Measurements from ENCODE around the gene SH3PXD2A.
A peak's percentile ranks its signal among the peaks of the same experiment; 100 is the strongest.

The SH3PXD2A gene

DNA sequence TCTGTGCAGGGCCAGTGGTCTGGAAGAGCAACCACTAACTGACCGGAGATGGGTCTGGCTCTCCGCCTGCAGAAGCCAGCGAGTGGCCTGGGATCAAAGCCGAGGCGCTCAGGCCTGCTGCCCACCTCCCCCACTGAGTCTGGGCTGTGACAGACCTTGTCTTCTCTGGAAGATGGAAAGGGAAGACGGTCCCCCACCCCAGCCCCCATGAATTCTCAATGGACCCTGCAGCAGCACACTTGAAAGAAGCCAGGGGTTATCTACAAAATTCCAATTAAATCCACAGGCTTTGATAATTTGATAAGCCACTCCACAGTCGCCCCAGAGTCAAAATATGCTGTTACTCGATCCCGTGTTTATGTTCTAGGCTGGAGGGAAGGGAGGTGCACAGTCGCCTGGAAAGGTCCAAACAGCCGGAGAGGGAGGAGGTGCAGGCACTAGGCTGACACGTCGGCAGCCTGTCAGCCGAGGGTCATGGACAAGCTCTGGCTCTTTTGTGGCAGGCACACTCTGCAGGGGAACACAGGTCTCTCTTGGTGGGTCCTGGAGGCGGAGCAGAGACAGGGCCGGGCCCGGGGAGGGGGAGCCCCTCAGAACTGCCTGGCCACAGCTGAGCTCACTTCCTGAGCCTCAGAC is 134.9 kb downstream of the SH3PXD2A start:
- DNase-seq, result no peak

DNA sequence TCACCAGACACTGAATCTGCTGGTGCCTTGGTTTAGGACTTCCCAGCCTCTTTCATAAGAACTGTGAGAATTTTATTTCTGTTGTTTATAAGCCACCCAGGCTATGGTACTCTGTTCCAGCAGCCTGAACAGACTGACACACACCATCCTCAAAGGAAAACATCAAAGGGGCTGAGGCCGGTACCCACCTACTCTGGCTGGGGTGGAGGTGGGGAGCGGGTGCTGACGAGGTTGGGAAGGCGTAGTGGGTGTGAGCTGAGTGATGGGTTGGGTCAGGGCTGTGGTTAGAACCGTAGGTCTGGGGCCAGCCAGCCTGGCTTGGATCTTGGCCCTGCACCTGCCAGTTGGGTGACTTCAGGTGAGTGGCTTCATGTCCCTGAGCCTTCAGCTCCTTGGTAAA is 136.3 kb downstream of the SH3PXD2A start:
- no peak for DNase-seq

DNA sequence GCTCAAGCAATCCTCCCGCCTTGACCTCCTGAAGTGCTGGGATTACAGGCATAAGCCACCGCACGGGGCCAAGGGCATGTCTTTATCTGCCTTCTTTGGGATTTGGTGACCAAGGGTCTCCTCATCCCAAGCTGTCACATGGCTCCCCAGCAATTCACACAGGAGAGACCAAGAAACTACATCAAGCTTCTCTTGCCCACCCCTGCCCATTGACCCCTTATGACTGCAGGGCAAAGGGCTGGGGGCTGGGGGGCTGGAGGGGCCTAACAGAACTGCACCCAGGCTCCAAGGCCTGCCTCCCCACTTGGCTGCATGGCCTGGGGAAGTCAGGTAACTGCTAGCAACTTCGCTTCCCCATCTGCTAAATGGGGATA is 137.1 kb downstream of the SH3PXD2A start:
- no peak for DNase-seq

DNA sequence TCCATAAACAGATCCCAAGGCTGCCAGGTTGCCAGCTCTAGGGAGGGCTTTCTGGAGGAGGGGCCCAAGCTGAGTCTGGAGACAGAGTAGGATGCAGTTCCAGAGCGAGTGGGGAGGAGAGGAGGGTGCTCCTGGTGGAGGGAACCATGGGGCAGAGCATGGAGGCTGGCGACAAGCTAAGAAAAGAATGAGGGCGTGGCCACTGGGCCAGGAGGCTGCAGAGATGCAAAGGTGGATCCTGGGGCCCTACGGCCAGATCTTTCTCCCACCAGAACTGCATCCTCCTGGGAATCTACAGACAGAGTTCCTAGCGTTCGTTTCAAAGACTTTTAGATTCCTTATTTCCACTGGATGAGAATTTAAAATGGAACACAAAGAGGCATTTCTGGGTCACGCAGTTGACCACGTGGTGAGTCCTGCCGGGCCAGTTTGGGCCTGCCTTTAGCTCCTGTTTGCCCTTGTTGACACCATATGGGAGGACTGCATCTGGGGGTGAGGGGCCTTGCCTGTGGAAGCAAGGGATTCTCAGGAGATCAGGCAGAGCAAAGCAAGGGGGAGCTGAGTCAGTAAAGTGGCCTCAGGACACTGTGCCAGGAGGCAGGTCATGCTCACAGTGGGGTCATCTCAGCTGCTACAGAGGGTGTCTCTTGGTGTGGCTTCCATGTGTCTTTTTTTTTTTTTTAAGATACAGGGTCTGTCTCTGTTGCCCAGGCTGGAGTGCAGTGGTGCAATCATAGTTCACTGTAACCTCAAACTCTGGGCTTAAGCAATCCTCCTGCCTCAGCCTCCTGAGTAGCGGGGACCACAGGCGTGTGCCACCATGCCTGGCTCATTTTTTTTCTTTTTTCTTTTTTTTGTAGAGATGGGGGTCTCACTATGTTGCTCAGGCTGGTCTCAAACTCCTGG is 137.8 kb downstream of the SH3PXD2A start:
- no peak for DNase-seq

DNA sequence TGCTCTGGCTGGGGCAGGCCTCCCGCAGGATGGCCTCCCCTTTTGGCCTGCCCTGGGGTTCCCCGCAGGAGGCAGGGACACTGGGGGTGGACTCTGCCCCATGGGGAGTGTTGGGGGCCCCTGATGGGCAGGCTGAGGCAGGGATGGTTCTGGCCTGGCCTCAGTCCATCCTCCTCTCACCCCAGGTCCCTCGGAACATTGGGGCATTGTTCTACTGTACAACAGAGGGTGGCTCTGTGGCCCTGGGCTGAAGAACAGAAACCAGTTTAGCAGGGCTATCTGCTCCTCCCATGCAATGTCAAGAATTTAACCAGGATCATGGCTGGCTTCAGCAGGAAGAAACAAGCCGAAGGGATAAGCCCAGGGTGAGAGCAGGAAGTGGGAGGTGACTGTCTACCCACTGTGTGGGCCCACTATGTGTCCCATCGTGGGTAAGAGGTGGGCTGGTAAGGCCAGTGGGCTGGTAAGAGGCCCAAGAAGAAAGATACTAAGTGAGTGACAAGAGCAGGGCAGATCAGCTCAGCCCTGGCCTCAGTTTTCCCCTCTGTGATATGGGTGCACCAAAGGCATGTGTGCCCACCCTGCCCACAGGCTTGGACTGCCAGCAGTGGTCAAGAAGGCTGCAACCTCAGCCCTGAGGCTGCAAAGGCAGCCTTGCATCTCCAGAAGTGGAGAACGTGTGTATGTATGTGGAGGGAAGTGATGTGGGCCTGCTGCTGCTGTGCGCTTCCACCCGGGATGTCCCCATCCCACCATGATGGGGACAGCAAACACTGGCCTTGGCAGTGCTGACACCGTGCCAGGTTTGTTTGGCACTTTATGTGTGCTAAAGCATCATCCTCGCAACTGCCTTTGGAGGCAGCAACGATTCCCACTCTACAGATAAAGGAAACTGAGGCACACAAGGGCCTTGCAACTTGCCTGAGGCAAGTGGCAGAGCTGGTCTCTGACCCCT is 138.9 kb downstream of the SH3PXD2A start:
- DNase-seq, result no peak

DNA sequence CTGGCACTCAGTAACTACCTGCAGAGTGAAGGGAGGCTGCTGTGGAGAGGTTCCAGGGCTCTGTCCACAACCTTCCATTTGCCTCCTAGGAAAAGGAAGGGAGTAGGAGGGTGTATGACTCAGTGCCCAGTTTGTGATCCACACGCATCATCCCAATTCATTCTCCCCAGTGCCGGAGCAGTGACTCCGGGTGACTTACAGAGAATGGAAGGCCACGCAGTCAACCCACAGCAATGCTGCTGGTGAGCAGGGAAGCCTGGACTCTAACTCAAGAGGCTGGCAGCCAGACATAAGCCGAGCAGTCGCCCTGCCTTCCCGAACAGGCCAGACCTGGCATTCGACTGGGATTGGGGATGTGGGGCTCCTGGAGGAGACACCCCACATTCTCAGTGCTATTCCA is 139.9 kb downstream of the SH3PXD2A start:
- no peak for DNase-seq

DNA sequence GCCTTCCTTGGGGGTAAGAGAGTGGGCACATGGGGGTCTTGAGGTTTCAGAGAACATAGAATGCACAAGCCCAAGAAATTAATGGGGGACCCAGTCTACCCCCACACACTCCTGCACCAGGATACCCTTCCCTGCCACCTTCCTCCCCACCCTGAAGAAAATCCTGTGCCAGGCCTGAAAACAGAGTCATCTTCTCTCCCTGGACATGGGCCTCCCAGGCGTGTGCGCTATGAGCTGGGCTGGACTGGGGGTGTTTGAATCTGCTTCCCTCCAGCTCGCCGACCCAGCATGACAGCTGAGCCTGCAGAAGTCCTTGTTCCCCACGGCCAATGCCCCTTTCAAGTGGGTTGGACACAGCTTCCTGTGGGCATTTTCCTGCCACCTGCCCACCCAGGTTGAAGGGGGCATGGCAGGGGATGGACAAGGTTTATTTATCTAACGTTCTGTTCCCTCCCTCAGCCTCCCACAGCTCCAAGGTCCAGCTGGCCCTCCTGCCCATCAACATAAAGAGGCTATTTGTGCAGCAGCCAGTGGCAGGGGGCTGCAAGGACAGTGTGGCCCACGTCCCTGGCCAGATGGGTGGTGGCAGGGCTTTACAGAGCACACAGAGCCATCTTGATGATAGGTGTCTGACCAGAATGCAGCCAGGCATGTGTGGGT is 141.0 kb downstream of the SH3PXD2A start:
- DNase-seq, result no peak

DNA sequence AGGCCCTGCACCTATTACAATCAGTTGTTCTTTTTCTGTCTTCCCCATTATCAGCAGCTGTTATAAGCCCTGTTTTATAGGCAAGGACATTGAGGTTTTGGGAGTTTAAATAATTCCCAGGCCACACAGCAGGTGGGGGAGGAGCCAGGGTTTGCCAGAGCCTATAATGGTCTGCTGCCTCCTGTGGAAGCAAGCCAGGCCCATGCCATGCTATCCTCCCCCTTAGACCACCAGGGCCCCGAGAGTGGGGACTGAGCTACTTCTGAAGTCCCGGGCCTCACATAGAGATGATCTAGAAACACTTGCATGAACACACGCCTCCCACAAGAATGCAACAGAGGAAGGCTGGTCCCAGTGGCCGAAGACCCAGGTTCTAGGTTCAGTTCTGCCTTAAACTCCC is 141.7 kb downstream of the SH3PXD2A start:
- DNase-seq, result no peak

DNA sequence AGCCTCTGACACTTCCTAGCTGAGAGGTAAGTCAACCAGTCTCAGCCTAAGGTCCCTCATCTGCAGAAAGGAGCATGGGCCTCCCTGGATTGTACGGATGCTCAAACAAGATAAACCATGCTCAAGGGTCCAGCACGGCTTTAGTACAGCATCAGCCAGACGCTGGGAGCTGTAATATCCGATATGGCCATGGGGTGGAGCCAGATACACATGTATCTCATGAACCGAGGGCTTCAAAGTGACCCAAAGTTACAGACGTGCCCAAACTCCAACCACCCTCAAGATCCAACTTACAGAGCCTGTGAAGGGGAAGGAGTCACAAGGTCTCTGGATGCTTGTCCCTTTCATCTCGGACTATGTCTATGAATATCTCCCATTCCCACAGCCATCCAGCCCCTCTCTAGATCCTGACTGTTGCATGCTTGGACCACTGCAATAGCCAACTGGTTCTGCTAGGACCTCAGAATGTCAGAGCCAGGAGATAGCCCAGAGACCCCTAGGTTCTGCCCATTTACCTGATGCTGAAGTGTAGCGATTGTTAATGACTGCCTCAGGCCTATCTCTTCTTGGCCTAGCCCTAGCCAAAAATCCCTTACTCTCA is 142.4 kb downstream of the SH3PXD2A start:
- peak; percentile 55 to 82 (median 64) for DNase-seq

DNA sequence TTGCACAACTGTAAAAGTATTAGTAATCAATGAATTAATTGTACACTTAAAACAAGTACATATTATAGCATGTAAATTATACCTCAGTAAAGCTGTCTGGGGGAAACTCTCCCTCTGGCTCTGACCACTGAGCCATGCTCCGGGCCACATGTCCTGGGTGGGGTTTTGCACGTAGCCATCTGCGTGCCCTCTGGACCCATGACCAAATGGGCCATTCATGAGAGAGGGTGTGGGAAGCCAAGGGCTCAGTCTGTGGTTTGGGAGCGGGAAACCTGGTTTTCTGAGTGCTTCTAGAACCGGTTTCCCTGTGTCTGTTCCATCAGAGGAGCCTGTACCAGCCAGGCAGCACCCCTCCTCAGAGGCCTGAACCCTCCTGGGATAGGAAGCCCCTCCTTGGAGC is 143.2 kb downstream of the SH3PXD2A start:
- DNase-seq, result no peak

DNA sequence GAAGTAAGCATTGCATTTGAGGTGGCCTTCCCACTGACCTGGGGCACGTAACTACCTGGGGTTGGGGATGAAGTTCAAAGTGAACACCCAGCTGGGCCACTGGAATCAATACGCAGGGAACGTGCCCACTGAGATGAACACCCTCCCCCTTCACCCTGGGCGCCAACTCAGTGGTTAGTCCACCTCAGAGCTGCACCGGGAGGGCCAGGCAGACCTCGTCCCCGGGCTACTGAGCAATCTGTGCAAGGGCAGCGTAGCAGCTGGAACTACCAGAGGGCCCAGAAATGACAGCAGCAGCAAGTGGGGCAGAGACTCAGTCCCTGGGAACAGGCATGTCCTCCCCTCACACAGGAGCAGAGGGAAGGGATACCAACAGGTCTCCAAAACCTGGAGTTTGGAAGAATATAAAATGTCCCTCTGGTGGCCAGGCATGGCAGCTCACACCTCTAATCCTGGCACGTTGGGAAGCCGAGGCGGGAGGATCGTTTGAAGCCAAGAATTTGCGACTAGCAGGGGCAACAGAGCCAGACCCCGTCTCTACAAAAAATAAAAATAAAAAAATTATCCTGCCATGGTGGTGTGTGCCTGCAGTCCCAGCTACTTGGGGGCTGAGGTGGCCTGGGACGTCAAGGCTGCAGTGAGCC is 143.9 kb downstream of the SH3PXD2A start:
- DNase-seq, result no peak

DNA sequence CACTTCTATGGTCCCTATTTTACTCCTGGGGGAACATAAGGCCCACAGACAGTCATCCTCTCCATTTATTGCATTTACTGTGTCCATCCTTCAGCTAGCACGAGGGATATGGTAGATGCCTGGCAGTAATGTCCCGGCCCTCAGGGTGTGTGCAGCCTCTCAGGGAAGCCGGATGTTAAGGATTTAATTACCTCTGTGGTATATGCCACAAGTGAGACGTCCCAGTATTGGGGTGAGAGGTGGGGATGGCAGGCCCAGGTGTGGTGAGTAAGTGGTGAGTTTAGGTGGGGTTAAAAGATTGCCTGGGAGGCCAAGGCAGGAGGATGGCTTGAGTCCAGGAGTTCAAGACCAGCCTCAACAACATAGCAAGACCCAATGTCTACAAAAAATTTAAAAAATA is 144.9 kb downstream of the SH3PXD2A start:
- no peak for DNase-seq

DNA sequence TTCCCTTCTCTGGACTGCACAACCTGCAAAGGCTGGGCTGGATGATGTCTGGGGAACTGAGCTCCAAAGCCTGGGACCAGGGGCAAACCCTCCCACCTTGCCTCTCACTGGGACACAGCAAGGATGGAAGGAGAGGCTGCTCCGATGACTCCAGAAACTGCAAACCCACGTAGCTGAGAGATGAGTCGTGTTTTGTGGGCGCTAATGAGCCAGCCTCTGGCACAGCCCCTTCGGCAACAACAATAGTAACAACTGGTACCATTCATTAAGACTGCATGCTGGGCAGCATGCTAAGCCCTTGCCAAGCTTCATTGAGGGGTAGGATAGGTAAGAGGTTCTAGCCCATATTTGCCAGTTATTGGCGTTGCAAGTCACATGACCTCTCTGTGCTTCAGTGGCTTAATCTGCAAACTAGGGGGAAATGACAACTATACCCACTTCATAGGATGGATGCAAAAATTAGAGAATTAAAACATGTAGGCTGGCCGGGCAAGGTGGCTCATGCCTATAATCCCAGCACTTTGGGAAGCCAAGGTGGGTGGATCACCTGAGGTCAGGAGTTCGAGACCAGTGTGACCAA is 145.9 kb downstream of the SH3PXD2A start:
- DNase-seq, result no peak

DNA sequence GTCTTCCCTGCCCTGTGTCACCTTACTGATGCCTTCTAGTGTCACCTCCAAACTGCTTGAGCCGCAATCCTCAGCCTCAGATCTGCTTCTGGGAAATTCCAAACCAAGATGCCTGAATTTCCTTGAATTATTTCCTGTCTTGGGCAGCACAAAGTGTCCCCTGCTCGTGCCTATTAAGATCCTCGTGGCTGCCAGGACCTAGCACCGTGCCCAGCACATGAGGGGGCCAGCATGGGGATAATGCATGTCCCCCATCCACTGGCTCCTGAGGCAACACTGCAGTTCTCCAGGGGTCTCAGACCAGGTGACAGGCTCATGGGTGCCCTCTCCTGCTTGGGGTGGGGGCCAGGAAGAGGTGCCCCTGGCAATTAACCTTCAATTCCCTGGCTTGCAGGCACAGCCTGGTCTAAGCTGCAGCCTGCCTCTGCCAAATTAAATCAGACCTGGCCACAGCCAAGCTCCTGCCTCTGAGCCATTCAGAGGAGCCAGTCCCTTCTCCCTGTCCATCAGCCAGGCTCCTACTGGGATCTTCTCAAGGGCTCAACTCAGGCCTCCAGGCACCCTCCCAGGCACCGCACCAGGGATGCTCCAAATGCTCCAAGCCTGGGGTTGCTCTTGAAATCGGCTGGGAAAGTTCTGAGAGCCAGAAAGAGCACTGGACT is 146.6 kb downstream of the SH3PXD2A start:
- DNase-seq, result no peak

DNA sequence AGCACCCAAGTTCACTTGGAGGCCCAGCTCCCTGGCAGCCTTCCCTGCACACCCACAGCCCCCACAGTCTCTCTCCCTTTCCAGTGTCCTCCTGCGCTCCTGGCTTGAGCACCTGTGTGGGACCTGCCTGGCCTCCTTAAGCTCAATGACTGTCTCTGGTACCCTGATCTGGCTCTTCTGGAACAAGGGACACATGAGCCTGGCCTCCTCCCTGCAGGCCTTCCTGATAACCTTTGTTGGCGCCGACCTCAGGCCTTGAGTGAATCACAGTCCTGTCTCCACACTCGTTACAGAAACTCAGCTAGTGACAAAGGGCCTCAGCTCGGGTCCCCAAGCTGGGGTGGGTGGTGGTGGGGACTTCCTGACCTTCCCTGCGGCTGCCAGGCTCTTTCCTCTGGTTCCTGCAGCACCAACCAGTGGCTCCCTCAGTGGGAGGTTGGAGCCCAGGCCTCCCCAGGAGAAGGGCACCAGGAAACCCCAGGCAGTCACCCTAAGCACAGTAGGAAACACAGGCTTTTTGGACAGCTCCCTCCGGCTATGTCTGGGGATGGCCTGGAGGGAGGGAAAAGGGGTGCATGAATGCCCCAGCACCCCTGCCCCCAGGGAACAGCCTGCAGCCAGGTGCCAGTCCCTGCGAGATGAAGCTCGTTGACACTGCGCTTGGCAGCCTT is 147.3 kb downstream of the SH3PXD2A start:
- no peak for DNase-seq

DNA sequence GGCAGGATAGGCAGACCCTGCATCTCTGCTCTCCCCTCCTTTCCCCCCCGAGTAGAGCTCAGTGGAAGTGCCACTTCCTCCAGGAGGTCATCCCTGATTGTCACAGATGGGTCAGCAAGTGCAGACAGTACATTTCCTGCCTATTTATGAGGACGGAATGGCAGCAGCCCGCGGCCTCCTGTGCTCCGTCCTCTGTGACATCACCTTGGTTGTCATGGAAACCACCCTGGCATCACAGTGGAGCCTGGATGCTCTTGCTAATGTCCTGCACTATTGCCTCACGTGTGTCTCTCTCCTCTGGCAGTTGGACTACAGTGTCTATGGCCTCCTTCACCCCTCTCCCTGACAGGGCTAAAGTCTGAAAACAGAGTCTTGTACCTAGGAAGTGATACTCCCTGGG is 148.6 kb downstream of the SH3PXD2A start:
- DNase-seq, result no peak

DNA sequence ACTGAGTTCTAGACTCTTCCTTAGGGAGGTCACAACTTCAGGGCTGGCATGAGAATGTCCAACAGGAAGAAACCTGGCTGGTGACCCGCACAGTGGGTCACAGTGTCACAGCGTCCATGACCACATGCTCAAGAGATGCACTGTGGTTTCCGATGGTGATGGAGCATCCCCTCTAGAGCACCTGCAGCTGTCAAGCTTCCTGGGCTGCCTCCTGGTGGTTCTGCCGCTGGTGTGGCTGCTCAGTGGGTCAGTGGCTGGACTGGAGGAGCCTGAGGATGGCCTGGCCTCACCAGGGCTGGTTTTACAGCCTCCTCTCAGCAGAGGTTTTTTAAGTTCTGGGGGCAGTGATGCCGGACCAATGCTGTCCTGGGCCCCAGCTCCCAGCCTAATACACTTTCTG is 149.3 kb downstream of the SH3PXD2A start:
- DNase-seq, result no peak

DNA sequence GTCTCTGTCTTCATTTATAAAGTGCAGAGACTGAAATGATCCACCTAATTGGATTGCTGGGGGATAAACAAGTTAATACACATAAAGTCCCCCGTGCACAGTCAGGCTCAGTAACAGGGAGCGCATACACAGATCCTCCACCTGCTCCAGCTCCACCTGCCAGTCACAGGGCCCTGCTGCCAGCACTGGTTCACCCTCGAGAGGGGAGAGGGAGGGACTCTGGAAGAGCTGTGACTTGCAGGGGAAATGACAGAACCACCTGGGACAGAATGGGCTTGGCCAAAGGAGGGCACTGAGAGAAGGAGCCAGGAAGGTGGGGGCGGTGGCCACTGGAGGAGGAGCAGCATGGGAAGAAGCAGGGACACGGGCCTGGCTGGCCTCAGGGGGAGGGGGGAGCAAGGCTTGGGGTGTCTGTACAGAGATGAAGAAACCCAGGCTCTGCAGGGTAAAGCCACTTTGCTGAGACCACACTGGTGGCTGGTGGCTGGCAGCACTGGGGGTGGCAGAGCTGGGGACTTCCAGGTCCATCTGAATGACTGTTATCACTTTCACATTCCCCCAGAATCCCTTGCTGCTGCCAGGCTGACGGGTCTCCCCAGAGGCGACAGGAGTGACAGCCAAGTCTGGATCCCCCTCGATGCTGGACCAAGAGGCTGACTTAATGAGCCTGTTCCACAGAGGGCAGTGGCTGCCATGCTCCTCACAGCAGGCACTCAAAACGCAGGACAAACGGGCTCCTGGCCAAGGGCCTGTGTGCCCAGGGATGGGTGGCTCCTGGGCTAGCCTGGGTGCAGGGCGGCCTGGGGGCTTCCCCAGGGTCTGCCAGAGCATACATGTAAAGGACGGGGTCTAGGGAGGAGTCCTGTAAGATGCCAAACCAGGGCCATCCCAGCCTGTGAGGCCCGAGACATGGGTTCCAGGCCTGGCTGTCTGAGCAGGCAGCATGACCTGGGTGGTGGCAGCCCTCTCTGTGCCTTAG is 151.1 kb downstream of the SH3PXD2A start:
- DNase-seq, result no peak

Measured in activated CD4-positive, CD25-positive, alpha-beta regulatory T cell (primary cell).